ENCODE data around the gene NT5C1B.
A peak's percentile ranks its signal among the peaks of the same experiment; 100 is the strongest.

NT5C1B gene

GRCh38 chr2:18598848-18599484, 9.6 kb upstream of the NT5C1B start:
- no peak for DNase-seq

- no peak for DNase-seq
Observed at GRCh38 chr2:18597618-18598017, 8.2 kb upstream of the NT5C1B start.

GRCh38 chr2:18596993-18597392, 7.6 kb upstream of the NT5C1B start:
- no peak for DNase-seq

- no peak for DNase-seq
Observed at GRCh38 chr2:18593496-18593895, 4.1 kb upstream of the NT5C1B start.

GRCh38 chr2:18592372-18592771, 3.0 kb upstream of the NT5C1B start:
- DNase-seq: no peak

GRCh38 chr2:18588802-18589201, 567 bp downstream of the NT5C1B start:
- DNase-seq: no peak

- DNase-seq: no peak
Observed at GRCh38 chr2:18588049-18588448, 1.3 kb downstream of the NT5C1B start.

DNA sequence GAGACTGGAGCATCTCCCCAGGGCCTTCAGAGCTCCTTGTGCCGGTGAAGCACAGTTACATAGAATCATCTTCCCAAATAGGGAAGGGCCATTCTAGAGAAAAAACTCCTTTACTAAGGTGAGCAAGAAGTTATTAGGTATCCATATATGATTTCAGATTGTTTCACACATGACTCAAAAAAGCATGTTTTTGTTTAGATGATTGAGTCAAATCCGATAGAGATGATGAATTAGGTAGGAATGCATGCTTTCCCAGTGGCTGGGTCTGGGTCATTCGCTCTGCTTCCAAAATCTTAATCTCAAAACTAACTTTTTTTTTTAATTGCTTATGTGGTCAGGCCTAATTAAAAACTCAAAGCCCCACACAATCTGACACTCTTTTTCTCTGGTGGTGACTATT, 3.8 kb downstream of the NT5C1B start:
- DNase-seq: no peak

- DNase-seq: no peak
Observed at GRCh38 chr2:18584608-18584954, 4.8 kb downstream of the NT5C1B start.

DNA sequence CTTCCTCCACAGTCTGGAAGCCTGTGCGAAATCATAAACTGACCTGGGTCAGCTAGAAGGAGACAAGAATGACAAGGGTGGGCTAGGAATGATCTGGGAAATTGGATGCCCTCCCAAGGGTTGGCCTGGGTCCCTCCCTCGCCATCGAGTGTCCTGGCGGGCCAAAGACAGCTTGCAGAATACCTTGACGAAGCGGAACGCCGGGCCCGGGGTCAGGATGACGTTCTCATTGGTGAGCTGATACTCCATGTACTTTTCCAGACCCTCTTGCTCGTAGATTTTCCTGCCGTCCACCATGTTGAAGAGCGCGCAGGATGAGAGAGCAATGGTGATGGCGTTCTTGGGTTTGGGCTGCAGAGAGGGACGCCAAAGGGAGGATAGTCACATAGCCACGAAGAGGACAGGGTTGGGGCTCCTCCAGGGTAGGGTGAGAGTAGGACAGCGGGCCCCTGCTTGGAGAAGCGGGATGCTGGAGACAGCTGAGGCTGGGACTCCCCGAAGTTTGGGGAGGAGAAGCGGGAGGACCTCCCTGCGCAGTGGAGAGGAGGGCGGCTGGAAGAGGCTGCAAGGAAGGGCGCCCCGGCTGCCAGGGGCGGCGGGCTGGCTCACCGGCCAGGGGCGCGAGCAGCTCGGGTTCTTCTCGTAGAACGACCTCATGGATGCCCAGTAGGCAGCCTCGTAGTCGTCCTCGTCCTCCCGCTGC, 5.3 kb downstream of the NT5C1B start:
- DNase-seq: no peak

DNA sequence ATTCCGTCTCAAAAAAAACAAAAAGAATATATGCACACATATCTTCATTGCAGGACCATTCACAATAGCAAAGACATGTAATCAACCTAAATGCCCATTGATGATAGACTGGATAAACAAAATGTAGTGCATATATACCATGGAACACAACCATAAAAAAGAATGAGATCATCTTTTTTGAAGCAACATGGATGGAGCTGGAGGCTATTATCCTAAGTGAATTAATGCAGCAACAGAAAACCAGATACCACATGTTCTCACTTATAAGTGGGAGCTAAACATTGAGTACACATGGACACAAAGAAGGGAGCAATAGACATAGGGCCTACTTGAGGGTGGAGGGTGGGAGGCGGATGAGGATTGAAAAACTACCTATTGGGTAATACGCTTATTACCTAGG, 8.8 kb downstream of the NT5C1B start:
- no peak for DNase-seq

- DNase-seq: no peak
Observed at GRCh38 chr2:18578033-18578432, 11.3 kb downstream of the NT5C1B start.

DNA sequence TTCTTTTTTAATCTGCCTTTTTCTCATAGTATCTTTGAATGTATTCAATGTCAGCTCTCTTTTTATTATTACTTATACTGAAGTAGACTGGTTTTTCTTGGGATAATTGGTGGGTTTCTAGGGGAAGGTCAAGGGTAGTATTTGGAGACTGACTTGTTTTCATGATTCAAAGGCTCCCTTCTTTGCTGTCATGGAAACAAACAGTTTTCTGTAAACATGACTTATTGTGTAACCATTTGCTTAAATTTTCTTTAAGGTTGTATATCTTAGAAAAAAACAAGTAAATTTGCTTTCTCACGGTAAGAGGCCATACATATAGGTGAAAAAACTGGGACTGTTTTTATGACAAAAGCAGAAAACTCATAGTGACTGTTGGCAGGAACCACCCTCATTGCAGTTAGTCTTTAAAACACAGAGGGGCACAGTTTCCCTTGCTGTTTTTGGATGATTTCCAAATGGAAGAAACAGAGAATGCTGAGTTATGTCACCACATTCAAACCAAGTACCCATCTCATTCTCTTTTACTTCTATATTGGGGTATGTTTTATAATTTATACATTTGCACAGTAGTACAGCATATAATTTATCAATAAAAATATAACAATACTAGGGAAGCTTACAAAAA, 23.1 kb downstream of the NT5C1B start:
- DNase-seq: no peak

DNA sequence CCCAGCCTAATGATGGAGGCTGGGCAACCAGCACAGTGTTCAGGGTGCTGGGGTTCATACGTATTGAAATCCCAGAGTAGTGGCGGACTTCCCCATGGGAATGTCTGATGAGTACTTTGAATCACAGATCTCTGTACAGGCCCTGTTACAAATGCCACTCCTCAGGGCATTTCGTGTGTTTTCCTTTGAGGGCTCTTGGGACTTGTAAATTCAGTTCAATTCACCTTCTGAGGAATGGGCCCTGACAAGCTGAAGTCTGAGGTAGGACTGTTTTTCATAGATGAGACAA, 28.6 kb downstream of the NT5C1B start:
- no peak for DNase-seq

- DNase-seq: peak; percentile 97
Observed at GRCh38 chr2:18560031-18560796, 29.2 kb downstream of the NT5C1B start, which contains the start of gene RDH14. Gene RDH14 (minus strand): TSS chr2:18560653. CDS start chr2:18560572, 81 bp downstream.

- DNase-seq: no peak
Observed at GRCh38 chr2:18559531-18560030, 29.8 kb downstream of the NT5C1B start.

DNA sequence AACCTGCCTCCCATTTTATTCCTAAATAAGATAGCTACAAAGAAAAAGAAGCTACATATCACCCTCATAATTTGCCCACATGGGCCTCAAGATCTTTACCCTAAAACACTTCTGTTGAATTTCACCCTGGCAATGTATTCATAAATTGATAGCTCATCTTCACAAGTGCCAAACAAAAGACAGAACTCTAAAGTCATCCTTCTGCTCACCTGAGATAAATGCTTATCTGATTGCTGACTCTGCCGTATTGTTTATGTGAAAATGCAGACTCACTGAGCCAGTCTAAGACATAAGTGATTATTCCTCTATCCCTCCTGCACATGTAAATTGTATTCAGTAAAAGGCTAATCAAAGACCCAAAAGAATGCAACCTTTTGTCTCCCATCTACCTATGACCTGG, 30.9 kb downstream of the NT5C1B start:
- DNase-seq: no peak

GRCh38 chr2:18557121-18557520, 32.2 kb downstream of the NT5C1B start:
- no peak for DNase-seq

- DNase-seq: no peak
Observed at GRCh38 chr2:18552351-18553077, 36.9 kb downstream of the NT5C1B start.

DNA sequence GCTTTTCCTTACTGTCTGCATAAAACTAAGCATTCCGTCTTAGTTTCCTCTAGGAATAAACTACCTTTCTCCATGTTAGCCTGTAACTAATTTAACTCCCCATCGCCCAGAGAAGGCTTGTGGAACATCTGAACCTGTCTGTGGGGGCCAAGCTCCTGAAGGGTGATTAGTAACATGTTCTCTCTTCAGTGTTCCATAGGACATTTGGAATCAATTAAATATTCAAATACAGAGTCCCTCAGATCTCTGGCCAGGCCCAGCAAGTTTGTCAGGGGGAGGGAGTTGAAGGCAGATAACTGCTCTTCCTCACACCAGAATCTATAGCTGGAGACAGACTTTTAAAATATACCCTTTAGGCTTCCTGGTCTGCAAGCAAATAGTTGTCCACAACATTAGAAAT, 37.7 kb downstream of the NT5C1B start:
- no peak for DNase-seq

DNA sequence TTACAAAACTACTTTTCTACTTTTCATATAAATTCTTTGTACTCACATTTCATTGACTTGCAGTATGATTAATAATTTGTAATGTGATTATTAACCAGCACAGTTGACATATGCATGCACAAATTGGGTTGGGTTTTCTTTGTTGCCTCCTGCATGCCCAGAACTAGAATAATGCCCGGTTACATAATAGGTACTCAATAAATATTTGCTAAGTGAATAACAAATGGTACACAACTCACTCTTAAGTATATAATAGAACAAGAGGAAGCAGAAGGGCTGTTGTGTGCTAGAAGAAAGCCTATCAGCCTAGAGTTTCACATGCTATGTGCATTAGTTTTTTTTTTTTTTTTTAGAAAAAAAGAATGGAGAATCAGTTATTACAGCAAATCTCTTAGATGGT, 38.2 kb downstream of the NT5C1B start:
- no peak for DNase-seq

GRCh38 chr2:18550433-18550832, 38.9 kb downstream of the NT5C1B start:
- no peak for DNase-seq

DNA sequence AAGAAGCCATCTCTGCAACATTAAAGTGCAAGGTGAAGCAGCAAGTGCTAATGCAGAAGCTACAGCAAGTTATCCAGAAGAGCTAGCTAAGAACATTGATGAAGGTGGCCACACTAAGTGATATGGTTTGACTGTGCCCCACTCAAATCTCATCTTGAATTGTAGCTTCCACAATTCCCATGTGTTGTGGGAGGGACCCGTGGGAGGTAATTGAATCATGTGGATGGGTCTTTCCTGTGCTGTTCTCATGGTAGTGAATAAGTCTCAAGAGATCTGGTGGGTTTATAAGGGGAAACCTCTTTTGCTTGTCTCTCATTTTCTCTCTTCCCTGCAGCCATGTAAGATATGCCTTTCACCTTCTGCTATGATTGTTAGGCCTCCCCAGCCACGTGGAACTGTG, 40.3 kb downstream of the NT5C1B start:
- DNase-seq: no peak
